Ovary (tissue), 3 donors: ENCODE results near the gene DACH1.

Source experiments
- CTCF ChIP-seq, 3 donors: fragments of 450-650 bp in 2 of 3; fragments of 200-600 bp in 1 of 3; IDR thresholded peaks; one replicate each; pipeline versions ENCODE4 v1.5.1 to v1.8.0; 2016 to 2022; ENCODE audit warnings: antibody characterized with exemption in 3 of 3, mild to moderate bottlenecking in 1 of 3
- EP300 ChIP-seq: sonication (generic); formaldehyde crosslinking; IDR thresholded peaks from one replicate; pipeline ENCODE4 v1.6.1; 2017; ENCODE audit warnings: antibody characterized with exemption
- POLR2A ChIP-seq: fragments of 450-650 bp; IDR thresholded peaks from one replicate; pipeline ENCODE4 v1.6.1; 2017; ENCODE audit warnings: antibody characterized with exemption, mild to moderate bottlenecking, moderate library complexity
- donor health status: DM: no; HTN: no; CAD: no.

GRCh38 chr13:71727662-71728061, 139.3 kb downstream of the DACH1 start:
- no peak for TF ChIP-seq CTCF (IDR thresholded peaks at IDR 0.05)
- no peak for TF ChIP-seq POLR2A
- TF ChIP-seq EP300: no peak
